Fibroblast of villous mesenchyme (primary cell): ENCODE data around the gene B3GNT5. TPM values are rescaled to one million over a fixed set of nuclear protein-coding genes. Genes with fewer than 3 reads are reported as not detected.
A peak's percentile ranks its signal among the peaks of the same experiment; 100 is the strongest.
"Not testable (repeated sequence)": the region's sequence is repeated elsewhere in the genome, so short reads cannot be mapped to it uniquely, and the experiment has no call there.

Experiments used
- DNase-seq: peaks from one replicate; pipeline ENCODE4 v3.0.0-alpha.2; 2010; ENCODE audit warnings: low read depth
- H3K4me3 ChIP-seq: 2 replicates; pipeline ENCODE4 v1.5.1; 2011; ENCODE audit warnings: low read depth, mild to moderate bottlenecking, low read length
- CTCF ChIP-seq: IDR thresholded peaks from 2 replicates; pipeline ENCODE4 v1.5.1; 2012; ENCODE audit warnings: low read depth, mild to moderate bottlenecking, low read length; ENCODE audit not compliant: insufficient read depth
- total RNA-seq: library from RNA; depleted of rRNA; stranded (reverse); fragments of >200 nt; gene quantifications from 2 replicates; pipeline ENCODE4 v1.2.3, GENCODE V29; 2012

The B3GNT5 gene
- total RNA-seq, 1 donor = 6.0 TPM

DNA sequence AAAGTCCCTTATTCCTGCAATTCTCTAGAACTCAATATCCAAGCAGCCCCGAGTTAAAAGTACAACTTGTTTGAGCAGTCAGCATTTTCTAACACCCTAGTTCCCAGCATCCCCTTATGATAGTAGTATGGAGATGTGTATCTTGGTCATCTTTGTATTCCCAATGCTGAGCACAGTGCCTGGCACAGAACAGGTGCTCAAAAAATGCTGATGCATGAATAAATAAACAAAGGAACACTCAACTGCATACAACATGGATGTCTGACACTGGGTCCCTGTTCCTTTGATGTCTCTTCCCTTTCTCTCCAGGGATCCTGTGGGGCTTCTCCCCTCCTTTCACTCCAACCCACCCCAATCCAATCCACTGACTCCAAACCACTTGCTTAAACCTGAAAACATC is 23.9 kb upstream of the B3GNT5 start:
- H3K4me3 ChIP-seq = no peak overlapping the region
- no peak for DNase-seq
- no peak for TF ChIP-seq CTCF

DNA sequence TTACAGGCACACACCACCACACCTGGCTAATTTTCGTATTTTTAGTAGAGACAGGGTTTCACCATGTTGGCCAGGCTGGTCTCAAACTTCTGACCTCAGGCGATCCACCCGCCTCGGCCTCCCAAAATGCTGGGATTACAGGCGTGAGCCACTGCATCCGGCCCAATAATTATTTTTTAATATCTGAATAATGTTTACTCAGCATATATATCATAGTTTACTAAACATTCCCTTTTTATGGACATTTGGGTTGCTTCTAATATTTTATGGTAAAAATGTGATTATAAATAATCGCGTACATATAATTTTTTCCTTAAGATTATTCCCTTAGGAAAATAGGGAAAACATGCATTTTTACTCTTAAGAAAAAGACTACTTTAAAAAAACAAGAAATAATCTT is 22.8 kb upstream of the B3GNT5 start:
- not testable (repeated sequence) for DNase-seq, H3K4me3 ChIP-seq

GRCh38 chr3:183230826-183231225 is 22.2 kb upstream of the B3GNT5 start:
- no peak for DNase-seq

GRCh38 chr3:183233966-183234365 is 19.1 kb upstream of the B3GNT5 start:
- DNase-seq = no peak
- no peak for TF ChIP-seq CTCF
- H3K4me3 ChIP-seq = no peak overlapping the region

More at GRCh38 chr3:183230826-183231225, 22.2 kb upstream of the B3GNT5 start:
- no peak overlapping the region for H3K4me3 ChIP-seq
- no peak for TF ChIP-seq CTCF

- H3K4me3 ChIP-seq = no peak overlapping the region
- TF ChIP-seq CTCF = no peak
- DNase-seq = no peak
Observed at GRCh38 chr3:183239046-183239445, 14.0 kb upstream of the B3GNT5 start.

GRCh38 chr3:183242431-183242830 is 10.6 kb upstream of the B3GNT5 start:
- H3K4me3 ChIP-seq = no peak overlapping the region
- no peak for TF ChIP-seq CTCF
- no peak for DNase-seq

- peak; percentile 21 for DNase-seq
- H3K4me3 ChIP-seq = no peak overlapping the region
- TF ChIP-seq CTCF = no peak
Observed at GRCh38 chr3:183244219-183244618, 8.8 kb upstream of the B3GNT5 start.
